ENCODE results near the gene HEG1.
"Not testable (repeated sequence)": the region's sequence is repeated elsewhere in the genome, so short reads cannot be mapped to it uniquely, and the experiment has no call there.

HEG1 gene

DNA sequence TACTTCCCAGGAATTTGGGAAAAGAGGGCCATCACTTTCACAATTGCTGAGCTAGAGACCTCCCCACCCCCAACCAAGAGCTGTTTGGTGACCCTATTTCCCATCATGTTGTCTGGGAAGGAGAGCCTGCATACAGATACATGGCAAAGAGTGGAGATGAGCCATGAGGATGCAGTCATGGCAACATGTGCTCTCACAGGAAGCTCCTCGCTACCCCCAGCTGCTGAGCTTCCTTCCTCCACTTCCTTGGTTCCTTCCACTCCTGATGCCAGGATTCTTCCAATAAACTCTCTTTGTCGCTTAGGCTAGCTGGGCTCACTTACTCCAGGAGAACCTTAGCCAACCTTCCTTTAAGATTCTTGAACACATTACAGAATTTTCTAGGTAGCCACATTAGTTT, 72.9 kb downstream of the HEG1 start:
- DNase-seq, result no peak

- DNase-seq, result no peak
Measured at GRCh38 chr3:124981472-124981871, 74.3 kb downstream of the HEG1 start.

DNA sequence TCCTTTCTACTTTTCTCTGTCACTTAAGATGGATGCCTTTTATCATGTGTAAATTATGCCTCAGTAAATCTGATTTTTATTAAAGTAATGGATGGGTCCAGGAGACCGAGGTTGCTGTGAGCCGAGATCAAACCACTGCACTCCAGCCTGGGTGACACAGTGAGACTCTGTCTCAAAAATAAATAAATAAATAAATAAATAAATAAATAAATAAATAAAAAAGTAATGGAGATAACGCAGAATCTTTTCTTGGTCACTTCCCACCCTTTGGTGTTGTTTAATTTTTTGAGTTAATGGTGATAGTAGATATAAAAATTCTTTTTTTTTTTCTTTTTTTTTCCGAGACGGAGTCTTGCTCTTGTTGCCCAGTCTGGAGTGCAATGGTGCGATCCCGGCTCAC, 77.2 kb downstream of the HEG1 start:
- DNase-seq, result no peak

DNA sequence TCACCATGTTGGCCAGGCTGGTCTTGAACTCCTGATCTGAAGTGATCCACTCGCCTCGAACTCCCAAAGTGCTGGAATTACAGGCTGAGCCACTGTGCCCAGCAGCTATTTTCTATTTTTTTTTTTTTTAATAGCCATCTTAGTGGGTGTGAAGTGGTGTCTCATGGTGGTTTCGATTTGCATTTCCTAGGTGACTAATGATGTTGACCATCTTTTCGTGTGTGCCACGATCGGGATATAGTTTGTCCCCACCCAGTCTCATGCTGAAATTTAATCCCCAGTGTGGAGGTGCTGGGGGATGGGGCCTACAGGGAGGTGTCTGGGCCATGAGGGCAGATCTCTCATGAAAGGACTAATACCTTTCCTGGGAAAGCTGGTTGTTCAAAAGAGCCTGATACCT, 79.4 kb downstream of the HEG1 start:
- no peak for DNase-seq

GRCh38 chr3:124974691-124975090, 81.1 kb downstream of the HEG1 start:
- no peak for DNase-seq

DNA sequence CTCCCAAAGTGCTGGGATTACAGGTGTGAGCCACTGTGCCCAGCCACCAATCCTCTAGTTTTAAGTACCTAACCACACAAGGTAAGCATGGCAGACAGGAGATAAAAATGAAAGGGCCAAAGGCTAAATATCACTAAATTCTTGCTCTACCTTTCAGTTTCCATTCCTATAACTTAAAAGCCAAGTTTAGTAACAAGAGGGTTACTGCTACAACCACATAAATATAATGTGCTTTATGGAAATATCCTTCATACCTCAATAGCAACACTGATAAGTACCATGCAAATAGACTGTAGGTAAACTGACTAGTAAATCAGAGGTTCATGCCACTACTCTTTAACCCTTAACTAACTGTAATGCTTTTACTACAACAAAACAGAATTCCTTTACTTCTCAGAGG, 82.5 kb downstream of the HEG1 start:
- no peak for DNase-seq

DNA sequence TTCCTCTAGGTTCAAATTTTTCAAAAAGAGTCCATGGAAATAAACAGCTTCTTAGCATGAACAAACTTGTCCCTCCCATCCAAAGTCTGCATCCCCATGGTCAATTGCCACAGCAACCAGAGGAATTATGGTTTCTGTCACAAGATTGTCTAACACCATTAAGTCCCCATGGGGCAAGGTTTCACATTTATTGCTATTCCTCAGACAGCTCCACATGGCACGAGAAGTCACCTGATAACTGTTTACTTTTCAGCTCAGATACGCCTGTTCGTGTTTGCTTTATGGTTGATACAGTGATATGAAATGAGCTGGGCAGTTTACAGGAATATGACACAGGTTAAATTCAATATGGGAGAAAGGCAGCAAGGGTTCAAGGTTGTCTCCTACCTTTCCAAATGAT, 83.3 kb downstream of the HEG1 start:
- DNase-seq, result no peak

DNA sequence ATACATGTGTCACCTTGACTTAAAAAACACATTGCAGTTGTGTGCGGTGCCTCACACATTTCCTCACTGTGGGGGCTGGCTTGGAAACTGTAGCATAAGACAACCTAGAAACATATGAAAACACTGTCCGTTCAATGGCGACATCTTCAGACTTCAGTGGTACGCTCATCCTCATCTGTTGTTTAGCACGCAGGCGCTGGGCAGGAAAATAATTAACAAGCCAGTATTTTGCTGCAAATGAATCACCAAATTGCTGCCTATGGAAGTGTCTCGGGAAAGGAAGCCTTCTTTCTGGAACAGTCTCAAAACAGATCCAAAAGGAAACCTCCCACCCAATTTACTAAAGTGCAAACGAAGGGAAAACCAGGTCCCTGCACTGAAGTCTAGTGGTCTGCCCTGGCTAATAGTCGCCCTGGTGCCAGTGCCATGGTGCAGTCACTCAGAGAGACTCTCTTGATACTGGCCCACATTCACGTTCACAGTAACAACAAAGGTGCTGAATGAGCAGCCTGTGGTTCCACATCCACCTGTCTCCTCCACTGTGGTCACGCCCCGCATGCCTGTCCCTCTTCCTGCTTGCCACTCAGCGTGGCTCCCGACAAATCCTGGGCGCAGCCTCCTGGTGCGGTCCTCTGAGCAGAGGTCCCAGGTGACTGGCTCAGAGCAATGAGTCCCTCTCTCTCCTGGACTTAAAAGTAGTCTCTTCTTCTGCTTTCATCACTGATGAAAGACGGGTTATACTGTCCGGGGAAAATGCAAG, 85.7 kb downstream of the HEG1 start:
- no peak for DNase-seq

DNA sequence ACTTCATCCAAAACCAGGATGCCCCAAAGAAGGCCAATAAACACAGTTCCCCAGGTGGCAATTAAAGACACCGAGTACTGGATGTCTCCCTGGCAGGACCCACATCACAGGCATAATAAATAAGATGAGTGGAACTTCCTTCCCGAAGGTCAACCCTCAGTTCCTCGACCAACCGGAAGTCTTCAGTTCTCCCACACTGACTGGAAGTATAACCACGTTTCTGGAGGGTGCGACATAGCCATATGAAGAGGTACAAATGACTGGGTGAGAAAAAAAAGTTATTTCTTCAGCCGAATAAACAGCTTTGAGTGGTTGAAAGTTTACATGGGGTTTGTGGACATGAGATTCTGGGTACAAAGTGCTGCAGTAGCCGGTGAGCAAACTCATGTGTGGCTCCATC, 86.6 kb downstream of the HEG1 start:
- DNase-seq, result no peak

GRCh38 chr3:124967964-124968363, 87.8 kb downstream of the HEG1 start:
- DNase-seq, result no peak

- DNase-seq, result no peak
Measured at GRCh38 chr3:124966521-124967445, 89.0 kb downstream of the HEG1 start.

DNA sequence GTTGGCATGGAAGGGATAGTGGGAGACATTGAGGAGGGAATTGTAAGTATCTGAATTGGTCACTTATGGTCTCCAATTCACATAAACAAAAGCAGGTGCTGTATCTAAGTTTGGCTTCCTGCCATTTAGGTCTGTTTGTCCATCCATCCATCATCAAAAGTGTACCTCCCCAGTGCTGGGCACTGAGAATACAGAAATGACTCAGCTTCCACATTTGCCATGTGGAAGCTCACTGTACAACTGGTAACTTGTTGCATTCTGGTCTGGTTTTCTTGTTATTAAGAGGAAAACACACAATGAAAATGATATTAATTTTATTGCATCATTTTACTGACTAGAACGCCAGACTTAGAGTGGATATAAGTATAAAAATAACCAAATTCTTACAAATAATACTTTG, 90.4 kb downstream of the HEG1 start:
- no peak for DNase-seq

DNA sequence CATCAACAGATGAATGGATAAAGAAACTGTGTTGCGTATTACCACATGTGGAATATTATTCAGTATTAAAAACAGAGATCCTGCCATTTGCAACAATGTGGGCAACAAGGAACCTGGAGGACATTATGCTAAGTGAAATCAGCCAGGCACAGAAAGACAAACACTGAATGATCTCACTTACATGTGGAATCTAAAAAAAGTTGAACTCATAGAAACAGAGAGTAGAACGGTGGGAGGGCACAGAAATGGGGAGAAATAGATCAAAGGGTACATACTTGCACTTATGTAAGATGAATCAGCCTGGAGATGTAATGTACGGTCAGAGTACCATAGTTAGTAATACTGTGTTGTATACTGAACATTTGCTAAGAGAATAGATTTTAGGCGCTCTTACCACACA, 91.4 kb downstream of the HEG1 start:
- DNase-seq, result no peak

DNA sequence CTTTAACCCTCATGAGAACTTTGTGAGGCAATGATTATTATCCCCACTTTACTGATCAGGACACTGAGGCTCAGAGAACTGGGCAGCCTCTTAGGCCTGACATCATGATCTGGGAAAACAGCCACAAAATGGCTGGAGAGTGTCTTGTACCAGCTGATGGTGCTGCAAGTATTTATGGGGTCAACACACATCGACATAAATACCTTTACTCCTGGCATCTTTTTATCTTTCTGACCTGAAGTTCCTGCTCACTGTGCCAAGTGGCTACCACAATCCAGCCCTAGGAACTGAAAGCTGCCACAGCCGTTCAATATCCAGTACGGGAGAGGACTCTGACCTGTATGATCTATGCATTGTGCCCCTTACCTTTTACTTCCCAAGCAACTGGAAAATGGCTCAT, 92.0 kb downstream of the HEG1 start:
- DNase-seq, result no peak

- no peak for DNase-seq
Measured at GRCh38 chr3:124962403-124962940, 93.3 kb downstream of the HEG1 start.

DNA sequence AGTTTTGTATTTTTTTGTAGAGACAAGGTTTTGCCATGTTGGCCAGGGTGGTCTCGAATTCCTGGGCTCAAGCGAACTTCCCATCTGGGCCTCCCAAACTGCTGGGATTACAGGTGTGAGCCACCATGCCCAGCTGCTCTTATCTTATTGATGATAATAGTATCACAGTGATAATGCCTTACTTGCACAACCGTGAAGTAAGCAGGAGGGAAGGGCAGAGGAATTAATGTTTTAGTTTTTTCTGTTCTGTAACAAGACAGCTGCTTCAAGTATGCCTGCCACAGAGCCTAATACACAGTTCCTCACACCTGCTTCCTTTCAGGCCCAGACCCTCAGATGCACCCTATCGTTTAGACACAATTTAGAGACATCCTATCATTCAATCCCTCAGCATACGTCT, 95.1 kb downstream of the HEG1 start:
- no peak for DNase-seq

DNA sequence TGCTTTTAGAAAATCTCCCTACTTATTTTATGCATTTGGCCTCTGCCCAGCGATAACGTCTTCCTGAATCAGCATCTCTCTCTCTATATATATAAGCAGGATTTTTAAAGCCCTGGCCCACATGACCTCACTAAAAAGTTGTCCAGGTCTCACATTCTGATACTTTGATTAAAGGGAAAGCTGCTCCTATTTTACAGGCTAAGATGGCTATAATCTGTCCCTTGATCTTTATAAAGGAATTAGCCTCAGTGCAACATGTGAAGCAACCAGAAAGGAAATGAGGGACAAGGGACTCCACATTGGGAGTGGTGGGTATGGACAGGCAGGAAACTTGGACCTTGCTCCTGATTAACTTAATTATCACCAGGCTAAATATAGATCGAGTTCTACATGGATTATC, 95.7 kb downstream of the HEG1 start:
- DNase-seq, result no peak

DNA sequence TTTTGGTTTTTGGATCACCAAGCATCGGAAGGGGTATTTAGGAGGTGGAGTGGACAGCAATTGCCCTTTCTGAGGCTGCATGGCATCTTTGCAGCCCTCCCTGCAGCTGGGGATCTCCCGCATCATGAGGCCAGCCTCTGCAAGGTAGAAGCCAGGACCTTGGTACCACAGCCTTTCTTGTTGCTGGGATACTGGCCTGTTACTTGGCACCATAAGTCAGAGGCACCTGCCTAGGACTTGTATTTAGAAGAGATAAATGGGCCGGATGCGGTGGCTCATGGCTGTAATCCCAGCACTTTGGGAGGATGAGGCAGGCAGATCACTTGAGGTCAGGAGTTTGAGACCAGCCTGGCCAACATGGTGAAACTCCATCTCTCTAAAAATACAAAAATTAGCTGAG, 97.8 kb downstream of the HEG1 start:
- DNase-seq, result not testable (repeated sequence)

DNA sequence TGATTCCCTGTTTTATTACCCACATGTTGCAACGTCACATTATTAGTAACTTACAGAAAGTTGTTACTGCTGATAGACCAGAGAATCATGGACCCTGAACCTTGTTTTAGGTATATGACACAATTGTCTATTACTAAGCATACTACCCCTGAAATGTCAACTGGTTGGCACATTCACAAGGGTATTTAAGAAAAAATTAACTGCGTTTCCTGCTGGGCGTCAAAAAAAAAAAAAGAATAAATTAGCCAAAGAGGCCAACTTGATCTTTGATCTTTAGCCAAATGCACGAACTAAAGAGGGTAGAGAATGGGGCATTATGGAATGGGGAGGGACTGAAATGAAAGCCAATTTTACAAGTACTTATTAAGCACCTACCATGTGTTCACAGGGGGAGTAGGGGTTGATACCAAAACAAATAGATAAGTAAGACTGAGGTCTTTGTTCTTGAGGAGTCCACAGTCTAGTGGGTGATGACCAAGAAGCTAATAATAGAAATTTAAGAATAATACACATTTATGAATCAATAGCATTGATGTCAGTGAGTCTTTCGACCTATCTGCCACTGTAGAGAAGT, 103.4 kb downstream of the HEG1 start:
- no peak for DNase-seq

DNA sequence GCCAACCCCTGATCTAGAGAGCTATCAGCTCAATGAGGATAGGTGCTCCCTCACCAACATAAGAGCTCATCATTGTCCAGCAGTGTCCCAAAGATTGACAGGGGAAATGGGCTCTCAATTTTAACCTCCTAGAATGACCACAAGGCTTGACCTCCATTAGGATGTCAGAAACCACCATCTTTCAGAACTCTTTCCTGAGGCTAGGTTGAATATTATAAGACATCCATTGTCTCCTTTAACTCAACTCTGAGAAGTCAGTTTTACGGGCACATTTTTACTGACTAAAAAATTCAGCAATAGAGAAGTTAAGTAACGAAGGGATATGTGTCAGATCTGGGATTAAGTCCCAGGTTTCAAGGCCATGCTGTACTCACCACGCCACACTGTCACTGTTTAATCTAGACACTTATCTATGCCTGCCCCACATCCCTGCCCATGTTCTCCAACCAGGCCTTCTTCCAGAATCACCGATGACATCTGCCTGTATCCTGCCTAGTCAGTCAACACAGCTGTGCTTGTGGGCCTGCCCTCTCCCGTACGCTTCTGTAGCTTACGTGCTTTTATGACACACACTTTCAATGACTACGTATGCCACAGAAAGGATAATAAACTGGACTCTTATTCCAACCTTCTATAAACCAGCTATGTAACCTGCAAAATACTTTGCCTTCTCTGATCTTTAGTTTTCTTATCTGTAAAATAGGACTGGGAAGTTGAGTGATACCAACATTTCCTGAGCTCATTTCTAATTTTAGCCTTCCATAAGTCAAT, 104.1 kb downstream of the HEG1 start:
- DNase-seq, result no peak

- no peak for DNase-seq
Measured at GRCh38 chr3:124950026-124950425, 105.8 kb downstream of the HEG1 start.

- no peak for DNase-seq
Measured at GRCh38 chr3:124942613-124943012, 113.2 kb downstream of the HEG1 start.

DNA sequence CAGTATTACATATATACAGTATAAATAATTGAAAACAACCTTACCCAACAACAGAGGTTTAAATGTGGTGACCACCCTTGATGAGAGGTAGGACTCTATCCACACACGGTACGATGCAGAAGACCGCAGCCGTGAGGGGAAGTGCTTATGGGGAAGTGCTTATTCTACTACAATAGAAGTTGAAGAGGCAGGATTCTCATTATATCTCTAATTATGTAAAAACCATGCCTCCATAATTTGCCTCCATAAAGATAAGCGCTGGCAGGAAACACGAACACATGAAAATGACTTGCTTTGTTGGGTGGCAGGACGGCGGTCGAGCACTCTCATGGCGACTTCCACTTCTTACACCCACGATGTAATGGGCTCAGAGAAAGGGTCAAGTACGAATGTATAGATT, 114.0 kb downstream of the HEG1 start:
- no peak for DNase-seq

Measured in activated effector memory CD4-positive, alpha-beta T cell treated with anti-CD3 and anti-CD28 coated beads, Interleukin-2, amount 50 U/mL, for 16 hours (primary cell).